Heart right ventricle (tissue), 16 donors: Measurements from ENCODE around the gene FAM171A1. TPM values are rescaled to one million over a fixed set of nuclear protein-coding genes. Genes with fewer than 3 reads are reported as not detected.
"Not testable (repeated sequence)": the region's sequence is repeated elsewhere in the genome, so short reads cannot be mapped to it uniquely, and the experiment has no call there.

Experiments used
- ATAC-seq, 8 donors: fragments of 200-7000 bp; cut with Tn5 transposase; one replicate each; pipeline ENCODE4 v1.9.1; 2020; ENCODE audit warnings: mild to moderate bottlenecking in 8 of 8, moderate library complexity in 8 of 8, moderate number of reproducible peaks in 1 of 8
- DNase-seq, 2 donors: peaks; one replicate each; pipeline ENCODE4 v3.0.0-alpha.2; 2020
- H3K27ac ChIP-seq, 10 donors: fragments of 200-600 bp; sonication (generic) in 2 of 10; one replicate each; pipeline versions ENCODE4 v1.5.0 to v1.8.0; 2020 to 2022; ENCODE audit warnings: mild to moderate bottlenecking in 3 of 10
- H3K27me3 ChIP-seq, 7 donors: fragments of 200-600 bp; one replicate each; pipeline ENCODE4 v1.8.0; 2021 to 2022; ENCODE audit warnings: mild to moderate bottlenecking in 2 of 7
- H3K36me3 ChIP-seq, 9 donors: fragments of 200-600 bp; sonication (generic) in 1 of 9; one replicate each; pipeline versions ENCODE4 v1.5.0 to v1.8.0; 2020 to 2022; ENCODE audit warnings: mild to moderate bottlenecking in 2 of 9
- H3K4me1 ChIP-seq, 9 donors: fragments of 200-600 bp; sonication (generic) in 1 of 9; one replicate each; pipeline versions ENCODE4 v1.5.0 to v1.8.0; 2020 to 2022; ENCODE audit warnings: mild to moderate bottlenecking in 4 of 9
- H3K4me3 ChIP-seq, 10 donors: fragments of 200-600 bp; sonication (generic) in 2 of 10; one replicate each; pipeline versions ENCODE4 v1.5.0 to v1.8.0; 2020 to 2022; ENCODE audit warnings: mild to moderate bottlenecking in 7 of 10, moderate library complexity in 2 of 10
- H3K9me3 ChIP-seq, 11 donors: fragments of 200-600 bp in 10 of 11; sonication (generic) in 2 of 11; one replicate each; pipeline versions ENCODE4 v1.5.0 to v1.8.0; 2013 to 2022; ENCODE audit warnings: mild to moderate bottlenecking in 2 of 11, control low read depth in 1 of 11, moderate library complexity in 1 of 11
- WGBS, 2 donors: extraction: QIAGEN DNeasy Blood & Tissue Kit; methylation state at CpG; one replicate each; pipeline ENCODE4 v1.1.7; 2013; ENCODE audit warnings: inconsistent platforms in 1 of 2; 5-methylcytosine and 5-hydroxymethylcytosine counted together
- intact Hi-C, 10 donors: fragments of 100-400 bp; cut with DNase I; formaldehyde crosslinking; loops; one replicate each; pipeline versions ENCODE4 v1.11.1 to v1.14.2; 2022
- polyA plus RNA-seq, 2 donors: library from polyadenylated mRNA; stranded (reverse); fragments of 200-250 nt; gene quantifications; one replicate each; pipeline ENCODE4 v1.2.3, GENCODE V29; 2013
- total RNA-seq, 10 donors: library from RNA; stranded (reverse); fragmentation: NEBNext Ultra II Directional in 3 of 10; extraction: Animal tissue kit (Norgen Biotek cat#: 25700) in 3 of 10; gene quantifications; one replicate each; pipeline versions ENCODE4 v1.2.1 to v1.2.4, GENCODE V29; 2021 to 2023
- TF ChIP-seq, protein P1 (sequence below), 9 donors: fragments of 200-600 bp; sonication (generic) in 2 of 9; IDR thresholded peaks; one replicate each; pipeline versions ENCODE4 v1.5.0 to v1.8.0; 2021 to 2022; ENCODE audit warnings: antibody characterized with exemption in 9 of 9, mild to moderate bottlenecking in 5 of 9, moderate library complexity in 1 of 9
- donor health status: Arrhythmogenic right ventricular cardiomyopathy.
- donor health status: ischemic (EF 13 %, LVEDD 7.1; RV severe dilation, severe dysfunction).
- donor health status: healthy with polysubstance abuse.
- donor health status: DM: no; HTN: yes; CAD: no.
- donor health status: DM: no; HTN: no; CAD: no.
- donor health status: ischemic (EF 25% LVEDD 6.9; RV normal size, moderate dysfunction).
- donor health status: ischemic (EF 25% LVEDD 5.7; RV mildly dilated, moderate dysfunction).
- donor health status: healthy.
- donor health status: DM: yes; HTN: yes; CAD: no.
- donor health status: Ischemic cardiomyopathy.
- donor health status: ischemic (EF 35%, LVEDD 5.7; RV mildly dilated, moderate dysfunction).
- donor health status: nonischemic (EF 11% LVEDD 7.7; RV severe dilation, severe dysfunction).
- donor health status: DM: yes; HTN: yes; CAD: no.
- donor health status: PGD.
- donor health status: ischemic (EF 29% LVEDD 5.4; RV normal size, mild dysfunction).
- donor health status: nonischemic (EF 23%, LVEDD 6.1; RV moderate dilation, normal function).

FAM171A1 gene
- total and polyA plus RNA-seq, 12 donors = 3.5 to 10.5 (median 6.8) TPM

DNA sequence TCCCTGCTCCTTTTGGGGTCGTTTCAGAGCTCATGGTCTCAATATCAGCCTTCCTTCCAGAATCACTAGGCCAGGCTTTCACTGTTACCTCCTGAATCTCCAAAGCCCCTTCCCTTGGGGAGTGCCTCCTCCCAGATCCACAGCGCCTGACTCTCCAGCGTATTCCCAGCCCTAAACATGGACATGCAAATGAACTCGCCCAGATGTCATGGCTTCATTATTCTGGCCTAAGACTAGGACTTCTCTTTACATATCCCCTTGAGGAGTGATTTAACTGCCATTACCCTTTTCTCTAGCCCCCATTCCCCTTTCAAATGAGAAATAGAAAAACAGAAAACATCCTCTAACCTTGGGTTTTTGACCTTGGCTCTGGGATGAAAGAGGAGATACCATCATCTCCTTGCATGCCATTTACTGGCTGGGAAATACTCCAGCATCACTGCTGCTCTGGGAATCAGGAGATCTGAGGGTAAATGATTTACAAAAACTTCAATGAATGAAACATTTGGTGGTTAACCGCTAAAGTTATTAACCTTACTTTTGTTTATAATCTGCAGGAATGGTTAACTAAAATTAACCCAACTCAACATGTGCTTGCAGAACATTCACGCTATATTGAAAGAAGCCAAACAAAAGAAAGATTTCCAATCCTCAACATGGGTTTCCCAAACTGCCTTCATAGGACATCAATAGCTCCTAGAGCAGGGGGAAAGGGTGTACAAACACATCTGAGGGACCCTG lies 37.0 kb downstream of the FAM171A1 start:
- Histone ChIP-seq H3K36me3 (no peaks in the 10 kb centered on the region), H3K4me3 (no peak overlapping the region), H3K27ac (no peak overlapping the region), H3K4me1 (peaks cover 0 to 17% (median 4%) of the 10 kb centered on the region in 9 donors), H3K9me3 (no peaks in the 10 kb centered on the region), H3K27me3 (no peaks in the 10 kb centered on the region)
- intact Hi-C loops = no loop called here
- ATAC-seq = no peak
- whole genome bisulfite sequencing, 2 donors = 83 to 91% methylated on average over 6 of the region's 6 CpGs
- DNase-seq = no peak
- TF ChIP-seq, protein P1, sequence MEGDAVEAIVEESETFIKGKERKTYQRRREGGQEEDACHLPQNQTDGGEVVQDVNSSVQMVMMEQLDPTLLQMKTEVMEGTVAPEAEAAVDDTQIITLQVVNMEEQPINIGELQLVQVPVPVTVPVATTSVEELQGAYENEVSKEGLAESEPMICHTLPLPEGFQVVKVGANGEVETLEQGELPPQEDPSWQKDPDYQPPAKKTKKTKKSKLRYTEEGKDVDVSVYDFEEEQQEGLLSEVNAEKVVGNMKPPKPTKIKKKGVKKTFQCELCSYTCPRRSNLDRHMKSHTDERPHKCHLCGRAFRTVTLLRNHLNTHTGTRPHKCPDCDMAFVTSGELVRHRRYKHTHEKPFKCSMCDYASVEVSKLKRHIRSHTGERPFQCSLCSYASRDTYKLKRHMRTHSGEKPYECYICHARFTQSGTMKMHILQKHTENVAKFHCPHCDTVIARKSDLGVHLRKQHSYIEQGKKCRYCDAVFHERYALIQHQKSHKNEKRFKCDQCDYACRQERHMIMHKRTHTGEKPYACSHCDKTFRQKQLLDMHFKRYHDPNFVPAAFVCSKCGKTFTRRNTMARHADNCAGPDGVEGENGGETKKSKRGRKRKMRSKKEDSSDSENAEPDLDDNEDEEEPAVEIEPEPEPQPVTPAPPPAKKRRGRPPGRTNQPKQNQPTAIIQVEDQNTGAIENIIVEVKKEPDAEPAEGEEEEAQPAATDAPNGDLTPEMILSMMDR (IDR thresholded peaks at IDR 0.05) = no peak

DNA sequence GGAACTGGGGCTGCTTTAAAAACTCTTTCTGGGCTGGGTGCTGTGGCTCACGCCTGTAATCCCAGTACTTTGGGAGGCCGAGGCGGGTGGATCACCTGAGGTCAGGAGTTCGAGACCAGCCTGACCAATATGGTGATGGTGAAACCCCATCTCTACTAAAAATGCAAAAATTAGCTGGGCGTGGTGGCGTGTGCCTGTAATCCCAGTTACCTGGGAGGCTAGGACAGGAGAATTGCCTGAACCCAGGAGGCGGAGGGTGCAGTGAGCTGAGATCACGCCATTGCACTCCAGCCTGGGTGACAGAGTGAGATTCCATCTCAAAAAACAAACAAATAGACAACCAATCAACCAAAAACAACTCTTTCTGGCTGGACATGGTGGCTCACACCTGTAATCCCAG lies 37.9 kb downstream of the FAM171A1 start:
- H3K27me3 ChIP-seq, H3K9me3 ChIP-seq, DNase-seq, intact Hi-C loops, ATAC-seq, H3K36me3 ChIP-seq, H3K27ac ChIP-seq, H3K4me3 ChIP-seq: not testable (repeated sequence)
- peaks cover 0 to 17% (median 4%) of the 10 kb centered on the region in 9 donors for H3K4me1 ChIP-seq
- 96 to 97% methylated on average over 8 of the region's 8 CpGs for WGBS, 2 donors

DNA sequence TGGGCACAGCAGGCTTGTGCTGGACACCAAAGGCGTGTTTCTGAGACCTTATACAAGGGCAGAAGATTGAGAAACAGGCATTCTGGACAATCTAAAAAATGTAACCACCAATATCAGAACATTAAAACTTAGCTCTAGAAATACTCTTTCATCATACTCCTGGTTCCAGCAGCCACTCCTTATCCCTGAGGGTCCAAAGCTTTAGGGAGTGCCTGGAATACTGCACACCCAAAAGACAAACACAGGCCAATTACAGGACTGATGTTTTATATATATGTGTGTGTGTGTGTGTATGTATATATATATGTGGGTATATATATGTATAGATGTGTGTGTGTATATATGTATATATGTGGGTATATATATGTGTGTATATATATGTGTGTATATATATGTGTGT lies 39.6 kb downstream of the FAM171A1 start:
- intact Hi-C loops = no loop called here
- no peaks in the 10 kb centered on the region for H3K36me3 ChIP-seq
- ATAC-seq (no peak), DNase-seq (no peak)
- WGBS, 2 donors = 100% methylated on average over 1 of the region's 1 CpG
- H3K4me3 ChIP-seq = no peak overlapping the region
- TF ChIP-seq, protein P1 (IDR thresholded peaks at IDR 0.05) = no peak
- no peaks in the 10 kb centered on the region for H3K9me3 ChIP-seq
- H3K27ac ChIP-seq = no peak overlapping the region
- peaks cover 0 to 15% (median 4%) of the 10 kb centered on the region in 9 donors for H3K4me1 ChIP-seq
- H3K27me3 ChIP-seq = no peaks in the 10 kb centered on the region

DNA sequence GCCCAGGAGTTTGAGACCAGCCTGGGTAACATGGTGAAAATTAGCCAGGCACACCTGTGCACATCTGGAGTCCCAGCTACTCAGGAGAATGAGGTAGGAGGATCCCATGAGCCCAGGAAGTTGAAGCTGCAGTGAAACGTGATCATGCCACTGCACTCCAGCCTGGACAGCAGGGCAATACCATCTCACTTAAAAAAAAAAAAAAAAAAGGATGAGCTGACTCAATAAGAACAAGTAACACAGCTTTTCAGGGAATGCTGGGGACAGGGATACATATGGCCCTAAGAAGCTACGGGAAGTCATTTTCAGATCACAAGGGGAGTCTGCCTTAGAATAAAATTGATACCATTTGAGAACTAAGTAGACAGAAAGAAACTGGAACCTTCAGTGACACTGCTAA lies 41.7 kb downstream of the FAM171A1 start:
- TF ChIP-seq, protein P1 (IDR thresholded peaks at IDR 0.05) = no peak
- Histone ChIP-seq H3K27ac (no peak overlapping the region), H3K4me3 (no peak overlapping the region), H3K27me3 (no peaks in the 10 kb centered on the region), H3K9me3 (no peaks in the 10 kb centered on the region), H3K36me3 (no peaks in the 10 kb centered on the region), H3K4me1 (peaks cover 0 to 15% (median 0%) of the 10 kb centered on the region in 9 donors)
- no peak for ATAC-seq
- intact Hi-C loops = no loop called here
- DNase-seq = no peak
- 74 to 75% methylated on average over 2 of the region's 2 CpGs for WGBS, 2 donors

DNA sequence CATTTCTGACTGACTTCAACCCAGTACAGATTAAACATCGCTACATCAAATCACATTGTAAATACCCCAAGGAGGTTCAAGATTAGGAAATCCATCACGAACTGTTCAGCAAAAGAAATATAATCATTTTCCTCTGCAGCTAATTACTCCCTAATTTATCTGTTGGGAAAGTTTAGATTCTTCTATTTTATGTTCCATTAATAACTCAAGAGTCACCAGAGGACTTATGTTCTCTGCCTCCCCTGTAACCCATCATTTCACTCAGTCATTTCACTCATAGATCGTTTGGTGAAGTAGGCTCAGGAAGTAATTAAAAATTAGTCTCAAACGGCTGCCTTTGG lies 45.2 kb downstream of the FAM171A1 start:
- TF ChIP-seq, protein P1 (IDR thresholded peaks at IDR 0.05) = no peak
- Histone ChIP-seq H3K27ac (peak overlapping the region in 5 of 10 donors; percentile 20 to 59 (median 49)), H3K27me3 (no peaks in the 10 kb centered on the region), H3K4me3 (no peak overlapping the region), H3K4me1 (peaks cover 0 to 31% (median 12%) of the 10 kb centered on the region in 9 donors), H3K36me3 (no peaks in the 10 kb centered on the region), H3K9me3 (no peaks in the 10 kb centered on the region)
- 46 to 52% methylated on average over 4 of the region's 4 CpGs for WGBS, 2 donors
- DNase-seq (no peak), ATAC-seq (no peak)
- intact Hi-C loops = no loop called here
